NCI-H1417 (cell line): Measurements from ENCODE around the gene TDRD1.

Source experiments
- DNase-seq, 3 experiments: peaks; one replicate each; lab custom pipeline; 2025; lab: John Stamatoyannopoulos, UW

TDRD1 gene

DNA sequence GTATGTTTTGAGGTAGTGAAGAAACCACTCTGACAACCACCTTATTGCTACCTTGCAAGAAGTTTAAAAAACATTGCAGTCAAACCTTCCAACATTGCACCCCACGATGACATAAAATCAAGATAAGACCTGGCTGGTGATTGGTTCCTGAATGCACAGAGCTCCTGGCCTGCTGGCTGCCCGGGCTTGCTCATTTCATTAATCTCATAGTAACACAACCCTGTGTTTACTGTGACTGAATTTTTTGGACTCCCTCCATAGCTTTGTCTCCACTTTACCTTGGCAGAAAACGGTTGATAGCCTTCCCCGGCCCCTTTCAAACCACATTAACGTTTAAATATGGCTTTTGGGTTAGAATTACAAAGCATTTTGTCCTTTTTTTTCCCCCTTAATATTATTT is 87.4 kb downstream of the TDRD1 start:
- no peak for DNase-seq

GRCh38 chr10:114271075-114271778 is 92.1 kb downstream of the TDRD1 start:
- no peak for DNase-seq

- no peak for DNase-seq
Measured at GRCh38 chr10:114271779-114272167, 92.6 kb downstream of the TDRD1 start.

- DNase-seq: no peak
Measured at GRCh38 chr10:114272696-114273095, 93.5 kb downstream of the TDRD1 start.

DNA sequence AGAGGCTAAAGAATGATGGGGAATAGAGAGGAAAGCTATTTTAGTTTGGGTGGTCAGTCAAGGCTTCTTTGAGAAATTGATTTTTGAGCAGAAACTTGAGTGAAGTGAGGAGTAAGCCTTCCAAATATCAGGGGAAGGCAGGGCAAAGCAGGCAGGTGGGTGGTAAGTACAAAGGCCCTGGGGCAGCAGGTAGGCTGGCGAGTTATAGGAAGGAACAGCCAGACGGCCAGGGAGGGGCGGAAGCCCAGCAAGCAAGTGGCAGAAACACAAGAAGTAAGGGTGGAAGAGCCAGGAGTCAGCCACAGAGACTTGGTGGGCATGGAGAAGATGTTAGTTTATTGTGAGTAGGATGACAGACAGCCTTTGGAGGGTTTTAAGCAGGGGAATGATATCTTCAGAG is 94.8 kb downstream of the TDRD1 start:
- DNase-seq: no peak

GRCh38 chr10:114274616-114275453 is 95.7 kb downstream of the TDRD1 start:
- DNase-seq: no peak

- no peak for DNase-seq
Measured at GRCh38 chr10:114276066-114276465, 96.9 kb downstream of the TDRD1 start.

GRCh38 chr10:114276671-114277070 is 97.5 kb downstream of the TDRD1 start:
- DNase-seq: no peak

GRCh38 chr10:114278140-114278883 is 99.2 kb downstream of the TDRD1 start:
- DNase-seq: no peak

DNA sequence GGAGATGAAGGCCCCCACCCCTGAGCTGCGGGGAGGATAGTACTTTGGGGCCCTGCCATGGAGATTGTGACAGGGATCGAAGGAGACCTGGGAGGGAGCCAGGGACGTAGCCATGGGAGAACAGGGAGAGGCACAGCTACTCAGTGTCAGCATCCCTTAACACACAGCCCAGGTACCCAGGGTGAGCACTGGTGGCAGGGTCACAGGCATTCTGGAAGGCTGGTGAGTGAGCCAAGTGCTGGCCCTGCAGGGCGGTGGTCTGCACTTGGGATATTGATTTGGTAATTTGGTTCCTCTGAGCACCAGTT is 99.7 kb downstream of the TDRD1 start:
- no peak for DNase-seq

DNA sequence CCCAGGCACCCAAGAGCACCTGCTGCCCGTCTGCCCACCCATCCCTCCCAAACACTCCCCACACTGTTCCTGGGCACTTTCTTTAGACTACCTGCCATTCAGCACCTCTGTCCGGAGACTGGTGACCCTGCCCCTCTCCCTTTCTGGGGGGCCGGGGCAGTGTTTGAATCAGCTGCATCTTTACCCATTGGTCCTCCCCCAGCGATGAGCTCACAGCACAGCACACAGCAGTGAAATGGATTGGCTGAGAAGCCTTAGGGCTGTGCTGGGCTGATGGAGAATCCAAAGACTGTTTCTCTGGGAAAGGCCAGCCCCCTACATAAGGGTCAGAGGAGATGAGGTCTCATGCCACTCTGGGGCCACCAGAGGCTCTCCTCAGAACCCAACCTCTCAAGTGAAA is 100.1 kb downstream of the TDRD1 start:
- no peak for DNase-seq

DNA sequence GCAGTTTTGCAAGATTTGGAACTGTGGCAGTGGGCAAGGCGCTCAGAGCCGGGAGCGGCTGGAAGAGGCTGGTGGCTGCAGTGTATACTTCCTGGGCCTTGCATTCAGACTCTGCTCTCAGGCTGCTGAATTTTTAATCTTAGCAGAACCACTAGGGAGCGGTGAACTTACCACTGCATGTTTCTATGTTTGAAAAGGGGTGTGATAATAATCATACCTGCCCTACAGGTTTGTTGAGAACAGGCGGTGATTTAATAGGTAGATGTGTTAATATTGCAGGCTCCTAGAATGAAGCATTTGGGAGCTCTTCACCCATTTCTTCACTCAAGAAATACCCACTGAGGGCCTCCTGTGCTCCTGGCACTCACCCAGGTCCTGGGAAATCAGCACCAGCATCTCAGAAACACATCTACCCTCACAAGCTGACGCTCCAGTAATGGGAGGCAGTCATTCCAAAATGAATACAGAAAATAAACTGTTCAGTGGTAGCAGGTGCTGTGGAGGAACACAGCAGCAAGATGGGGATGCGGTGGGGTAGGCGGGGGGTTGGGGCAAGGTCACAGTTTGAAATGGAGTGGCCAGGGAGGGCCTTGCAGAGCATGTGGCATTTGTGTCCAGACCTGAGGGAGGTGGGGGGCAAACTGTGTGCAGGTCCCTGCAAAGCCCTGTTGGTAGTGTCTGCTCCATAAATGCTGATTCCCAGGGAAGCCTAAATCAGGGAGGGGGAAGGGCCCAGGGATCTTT is 100.9 kb downstream of the TDRD1 start:
- DNase-seq: no peak

DNA sequence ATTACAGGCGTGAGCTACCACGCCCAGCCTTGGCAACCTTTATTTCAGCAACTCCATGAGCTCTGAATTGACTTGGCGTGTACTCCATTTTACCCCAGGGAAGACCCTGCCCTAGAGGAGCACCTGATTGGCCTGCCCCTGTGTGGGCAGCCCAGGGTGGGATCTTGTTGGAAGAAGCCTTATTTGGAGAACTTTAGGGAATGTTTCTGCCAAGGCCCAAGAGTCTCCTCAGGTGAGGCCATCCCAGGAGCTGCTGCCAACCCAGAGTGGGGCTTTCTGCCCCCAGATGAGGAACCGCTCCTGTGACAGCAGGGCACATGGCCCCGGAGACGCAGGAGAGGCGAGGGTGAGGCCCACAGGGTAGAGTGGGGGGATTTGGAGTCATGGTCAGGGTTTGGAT is 101.9 kb downstream of the TDRD1 start:
- DNase-seq: no peak

DNA sequence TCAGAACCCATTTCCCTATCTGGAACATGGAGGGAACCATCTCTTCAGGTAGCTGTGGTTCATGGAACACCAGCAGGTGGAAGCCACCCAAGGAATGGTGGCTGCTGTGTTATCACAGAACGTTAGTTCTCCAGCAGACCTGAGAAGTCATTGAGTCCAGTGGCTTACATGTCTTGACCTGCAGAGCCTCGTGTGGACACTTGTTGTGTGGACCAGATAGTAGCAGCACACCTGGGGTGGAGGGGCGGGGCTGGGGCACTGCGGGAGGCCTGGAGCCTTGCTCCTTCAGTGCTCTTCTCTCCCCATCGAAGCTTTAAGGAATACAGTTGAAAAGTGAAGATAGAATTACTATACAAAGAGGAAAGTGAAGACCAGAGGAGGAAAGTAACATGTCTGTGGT is 102.3 kb downstream of the TDRD1 start:
- DNase-seq: no peak
